HG03558 (cell line): ENCODE measurements around the gene MDN1.
"Not testable (repeated sequence)": the region's sequence is repeated elsewhere in the genome, so short reads cannot be mapped to it uniquely, and the experiment has no call there.

Experiments used
- ATAC-seq: cut with Tn5 transposase; IDR thresholded peaks from one replicate; pipeline ENCODE4 v1.9.1; 2021; ENCODE audit warnings: moderate number of reproducible peaks; ENCODE audit not compliant: unreplicated experiment; ENCODE audit errors: extremely low read depth

MDN1 gene

GRCh38 chr6:89781070-89782034 is 38.2 kb downstream of the MDN1 start:
- ATAC-seq, result no peak

GRCh38 chr6:89777455-89777854 is 42.1 kb downstream of the MDN1 start:
- no peak for ATAC-seq

GRCh38 chr6:89776583-89777233 is 42.9 kb downstream of the MDN1 start:
- no peak for ATAC-seq

- no peak for ATAC-seq
These were observed 44.4 kb downstream of the MDN1 start for GRCh38 chr6:89775150-89775549.

GRCh38 chr6:89769572-89769971 is 50.0 kb downstream of the MDN1 start:
- no peak for ATAC-seq

DNA sequence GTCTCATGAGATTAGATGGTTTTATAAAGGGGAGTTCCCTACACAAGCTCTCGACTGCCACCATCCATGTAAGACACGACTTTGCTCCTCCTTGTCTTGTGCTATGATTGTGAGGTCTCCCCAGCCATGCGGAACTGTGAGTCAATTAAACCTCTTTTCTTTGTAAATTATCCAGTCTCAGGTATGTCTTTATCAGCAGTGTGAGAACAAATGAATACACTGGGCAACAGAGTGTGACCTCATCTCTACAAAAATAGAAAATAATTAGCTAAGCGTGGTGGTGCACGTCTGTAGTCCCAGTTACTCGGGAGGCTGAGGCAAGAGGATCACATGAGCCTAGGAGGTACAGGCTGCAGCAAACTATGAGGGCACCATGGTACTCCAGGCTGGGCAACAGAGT is 51.3 kb downstream of the MDN1 start:
- ATAC-seq, result no peak

DNA sequence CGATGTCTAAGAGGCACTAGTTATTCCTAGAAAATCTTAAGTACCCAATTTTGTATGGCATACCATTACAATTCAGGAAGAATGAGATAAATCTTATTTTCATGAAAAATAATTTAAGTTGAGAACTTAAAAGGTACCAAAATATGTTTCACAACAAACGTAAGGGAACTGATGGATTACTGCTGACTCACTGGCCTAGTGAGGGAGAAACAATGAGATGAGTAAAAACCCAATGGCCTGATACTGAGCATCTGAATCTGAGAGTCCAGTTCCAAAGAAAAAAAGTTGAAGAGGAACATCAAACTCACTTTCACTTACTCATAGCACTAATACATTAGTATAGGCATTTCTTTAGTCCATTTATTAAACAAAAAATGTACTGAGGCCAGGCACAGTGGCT is 56.0 kb downstream of the MDN1 start:
- no peak for ATAC-seq

DNA sequence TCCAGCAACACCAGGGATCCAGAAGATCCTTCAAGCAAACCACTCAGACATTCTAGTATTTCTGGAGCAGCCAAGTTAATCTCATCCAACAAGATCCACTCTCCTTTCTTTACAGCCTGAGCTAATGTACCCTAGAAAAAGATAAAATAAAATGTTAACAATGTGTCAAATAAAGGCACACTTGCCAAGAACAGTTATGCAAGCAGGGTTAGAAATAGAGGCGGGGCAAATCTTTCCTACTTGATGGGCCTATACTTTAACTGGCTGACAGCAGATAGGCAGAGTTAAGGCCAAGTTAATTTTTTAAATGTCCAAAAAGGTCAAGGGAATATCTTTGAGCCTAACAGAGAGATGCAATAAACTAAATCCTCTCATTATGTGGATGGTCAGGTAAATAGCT is 60.8 kb downstream of the MDN1 start:
- no peak for ATAC-seq

GRCh38 chr6:89750338-89750737 is 69.3 kb downstream of the MDN1 start:
- no peak for ATAC-seq

- no peak for ATAC-seq
These were observed 69.7 kb downstream of the MDN1 start for GRCh38 chr6:89749918-89750317.

GRCh38 chr6:89745716-89746115 is 73.9 kb downstream of the MDN1 start:
- no peak for ATAC-seq

DNA sequence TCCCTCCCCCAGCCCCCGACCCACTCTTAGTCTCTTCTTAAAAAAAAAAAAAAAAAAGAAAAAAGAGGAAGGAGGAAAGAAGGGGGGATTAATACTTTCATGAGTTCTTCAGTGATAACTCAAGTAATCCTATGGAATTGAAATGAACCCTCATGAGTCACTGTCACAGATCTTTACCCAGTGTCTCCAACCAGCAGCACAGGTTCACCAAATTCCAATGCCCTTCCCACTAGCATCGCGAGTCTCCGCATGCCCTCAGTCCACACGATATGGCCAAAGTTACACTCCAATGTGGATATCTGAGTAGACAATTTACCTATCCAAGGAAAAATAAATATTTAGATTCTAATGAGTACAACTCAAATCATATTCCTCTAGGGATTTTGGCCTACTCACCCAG is 74.5 kb downstream of the MDN1 start:
- ATAC-seq, result no peak

DNA sequence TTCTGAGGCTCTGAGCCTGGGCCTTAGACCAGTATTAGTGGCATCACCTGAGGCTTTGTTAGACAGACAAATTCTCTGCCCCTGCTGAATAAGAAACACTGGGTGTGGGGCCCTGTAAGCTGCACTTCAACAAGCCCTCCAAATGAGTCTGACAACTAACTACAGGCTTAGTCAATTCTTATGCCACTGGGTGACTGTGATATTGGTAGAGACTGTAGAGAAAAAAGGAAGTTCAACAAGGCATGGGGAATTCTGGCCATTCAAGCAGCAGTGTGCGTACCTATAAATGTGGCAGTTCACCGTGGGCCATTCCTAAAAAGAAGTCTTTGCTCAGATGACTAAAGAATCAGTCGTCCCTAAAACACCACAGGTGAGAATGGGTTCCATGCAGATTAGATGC is 82.7 kb downstream of the MDN1 start:
- ATAC-seq, result no peak

- no peak for ATAC-seq
These were observed 85.1 kb downstream of the MDN1 start for GRCh38 chr6:89734526-89734925.

- no peak for ATAC-seq
These were observed 87.5 kb downstream of the MDN1 start for GRCh38 chr6:89731924-89732567.

- not testable (repeated sequence) for ATAC-seq
These were observed 88.3 kb downstream of the MDN1 start for GRCh38 chr6:89731262-89731661.

GRCh38 chr6:89729818-89730217 is 89.8 kb downstream of the MDN1 start:
- ATAC-seq, result peak; percentile 77

DNA sequence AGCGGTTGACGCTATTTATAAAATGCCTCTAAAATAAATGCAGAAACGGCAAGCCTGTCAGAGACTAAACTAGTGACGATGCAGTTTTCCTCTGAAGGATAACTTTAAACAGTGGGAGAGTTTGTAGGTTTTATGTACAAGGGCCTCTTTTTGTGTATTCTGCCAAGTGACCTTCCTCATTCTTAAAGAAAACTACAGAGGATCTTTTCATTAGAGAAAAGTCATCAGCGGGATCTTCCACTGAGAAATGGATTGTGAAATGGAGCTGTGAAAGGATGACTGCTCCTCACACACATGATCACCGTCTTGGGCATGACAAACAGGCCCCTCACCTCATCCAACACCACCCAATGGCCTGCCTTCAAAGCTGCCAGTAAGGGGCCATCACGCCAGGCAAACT is 92.1 kb downstream of the MDN1 start:
- no peak for ATAC-seq

DNA sequence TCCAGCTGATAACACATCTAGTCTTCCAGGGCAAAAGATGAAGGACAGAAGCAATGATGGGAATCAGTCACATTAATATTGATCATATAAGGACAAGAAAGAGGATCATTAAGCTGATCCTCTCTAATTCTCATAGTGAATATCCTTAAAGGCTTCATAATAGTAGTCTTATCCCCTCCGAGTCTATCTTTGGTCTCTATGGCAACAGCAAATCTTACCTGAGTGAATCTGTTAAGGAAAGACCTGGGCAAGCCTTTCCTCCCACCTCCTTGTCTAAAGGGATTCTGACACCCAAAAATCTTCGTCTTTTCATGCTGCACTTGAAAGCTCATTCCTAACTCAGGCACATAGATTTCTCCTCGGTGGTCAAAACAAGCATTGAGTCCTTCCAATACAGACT is 94.6 kb downstream of the MDN1 start:
- no peak for ATAC-seq

DNA sequence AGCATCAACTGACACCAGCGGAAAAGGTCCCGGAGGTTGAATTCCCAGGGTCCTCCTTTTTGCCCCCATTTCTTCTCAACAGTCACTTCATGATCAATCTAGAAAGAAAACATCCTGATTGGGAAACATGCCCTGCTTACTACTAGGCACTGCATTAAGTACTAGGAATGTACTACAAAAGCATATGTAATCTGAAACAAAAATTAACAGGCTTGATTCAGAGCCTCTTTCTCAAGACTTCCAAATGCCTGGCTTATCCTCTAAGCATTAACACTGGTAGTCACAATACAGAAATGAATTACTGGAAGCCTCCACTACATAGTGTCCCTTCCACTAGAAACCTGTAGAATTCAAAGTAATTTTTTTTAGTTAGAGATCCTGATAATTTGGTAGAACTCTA is 96.5 kb downstream of the MDN1 start:
- no peak for ATAC-seq

DNA sequence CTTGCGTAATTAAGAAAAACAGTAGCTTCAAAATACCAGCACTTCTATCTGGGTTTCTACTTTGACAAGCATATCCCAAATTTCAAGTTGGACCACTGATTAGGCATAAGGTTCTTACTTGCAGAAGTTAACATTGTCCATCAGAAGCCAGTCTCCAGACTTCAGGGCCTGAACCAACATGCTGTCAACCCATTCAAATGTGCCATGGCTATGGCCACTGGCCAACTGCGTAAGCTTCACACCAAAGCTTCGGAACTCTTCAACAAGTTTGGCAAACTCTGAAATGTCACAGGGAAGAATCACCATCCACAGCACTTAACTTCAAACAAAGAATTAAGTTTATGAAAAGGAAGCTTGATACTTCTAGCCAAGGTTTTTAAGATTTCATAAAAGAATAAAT is 103.1 kb downstream of the MDN1 start:
- ATAC-seq, result no peak
